Ishikawa (cell line): Measurements from ENCODE around the gene DST.

Experiments
- CEBPB ChIP-seq: IDR thresholded peaks from 2 replicates; pipeline ENCODE4 v1.6.1; 2012
- CREB1 ChIP-seq: IDR thresholded peaks from 2 replicates; pipeline ENCODE4 v1.6.1; 2012; ENCODE audit warnings: low read depth
- EGR1 ChIP-seq: IDR thresholded peaks from 2 replicates; pipeline ENCODE4 v1.6.1; 2012
- EP300 ChIP-seq: IDR thresholded peaks from 2 replicates; pipeline ENCODE4 v1.6.1; 2012; ENCODE audit warnings: borderline replicate concordance
- FOXM1 ChIP-seq: IDR thresholded peaks from 2 replicates; pipeline ENCODE4 v1.6.1; 2012; ENCODE audit warnings: low read depth, borderline replicate concordance
- MAX ChIP-seq: IDR thresholded peaks from 2 replicates; pipeline ENCODE4 v1.6.1; 2012
- NFIC ChIP-seq: IDR thresholded peaks from 2 replicates; pipeline ENCODE4 v1.6.1; 2012
- RAD21 ChIP-seq: IDR thresholded peaks from 2 replicates; pipeline ENCODE4 v1.6.1; 2012; ENCODE audit warnings: low read depth
- REST ChIP-seq: IDR thresholded peaks from 2 replicates; pipeline ENCODE4 v1.6.1; 2012; ENCODE audit warnings: low read depth, mild to moderate bottlenecking
- TAF1 ChIP-seq: IDR thresholded peaks from 2 replicates; pipeline ENCODE4 v1.6.1; 2012; ENCODE audit warnings: low read depth, mild to moderate bottlenecking
- TCF12 ChIP-seq: IDR thresholded peaks from 2 replicates; pipeline ENCODE4 v1.6.1; 2012; ENCODE audit warnings: low read depth
- TEAD4 ChIP-seq: IDR thresholded peaks from 2 replicates; pipeline ENCODE4 v1.6.1; 2012
- USF1 ChIP-seq: IDR thresholded peaks from 2 replicates; pipeline ENCODE4 v1.6.1; 2012
- YY1 ChIP-seq: IDR thresholded peaks from 2 replicates; pipeline ENCODE4 v1.6.1; 2012; ENCODE audit warnings: low read depth
- ZBTB7A ChIP-seq: IDR thresholded peaks from 2 replicates; pipeline ENCODE4 v1.6.1; 2012; ENCODE audit warnings: low read depth

The DST gene

GRCh38 chr6:56475736-56476457 lies 166.8 kb downstream of the DST start:
- TF ChIP-seq TCF12 (no peak), EGR1 (no peak), ZBTB7A (no peak), USF1 (no peak), EP300 (no peak), REST (no peak), FOXM1 (no peak), CREB1 (no peak), RAD21 (no peak), MAX (no peak)

- TF ChIP-seq NFIC (no peak), TEAD4 (no peak), TAF1 (no peak), TCF12 (no peak), CEBPB (no peak), ZBTB7A (no peak), EGR1 (no peak), REST (no peak), MAX (no peak), RAD21 (no peak), YY1 (no peak), USF1 (no peak), EP300 (no peak), CREB1 (no peak), FOXM1 (no peak)
Observed at GRCh38 chr6:56474532-56474931, 168.2 kb downstream of the DST start.

GRCh38 chr6:56463443-56463842 lies 179.2 kb downstream of the DST start:
- no peak for TF ChIP-seq USF1
- TF ChIP-seq RAD21, result no peak

GRCh38 chr6:56459030-56459805 lies 183.5 kb downstream of the DST start:
- no peak for TF ChIP-seq TCF12
- TF ChIP-seq USF1, result no peak
- TF ChIP-seq REST, result no peak
- TF ChIP-seq MAX, result no peak
- TF ChIP-seq ZBTB7A, result no peak
- no peak for TF ChIP-seq CEBPB
- no peak for TF ChIP-seq FOXM1
- TF ChIP-seq EGR1, result no peak
- TF ChIP-seq TAF1, result no peak
- TF ChIP-seq CREB1, result no peak
